ENCODE results near the gene RFESD.

The RFESD gene

GRCh38 chr5:95646569-95647431 is at the start of gene RFESD:
Gene RFESD, plus strand, starts transcription at chr5:95646777. Its CDS starts 5,495 bp downstream, at chr5:95652272.
- DNase-seq (ENCODE audit: low spot score) = peak; percentile 96

GRCh38 chr5:95599252-95599651 is 47.3 kb upstream of the RFESD start:
- DNase-seq (ENCODE audit: low spot score) = no peak

- DNase-seq (ENCODE audit: low spot score) = no peak
Measured at GRCh38 chr5:95600557-95600956, 46.0 kb upstream of the RFESD start.

GRCh38 chr5:95605786-95606185 is 40.8 kb upstream of the RFESD start:
- no peak for DNase-seq (ENCODE audit: low spot score)

- no peak for DNase-seq (ENCODE audit: low spot score)
Measured at GRCh38 chr5:95606419-95606818, 40.2 kb upstream of the RFESD start.

- DNase-seq (ENCODE audit: low spot score) = no peak
Measured at GRCh38 chr5:95609711-95610110, 36.9 kb upstream of the RFESD start.

GRCh38 chr5:95610546-95610945 is 36.0 kb upstream of the RFESD start:
- no peak for DNase-seq (ENCODE audit: low spot score)

- DNase-seq (ENCODE audit: low spot score) = no peak
Measured at GRCh38 chr5:95611396-95611795, 35.2 kb upstream of the RFESD start.

- DNase-seq (ENCODE audit: low spot score) = no peak
Measured at GRCh38 chr5:95613514-95613913, 33.1 kb upstream of the RFESD start.

- peak; percentile 41 for DNase-seq (ENCODE audit: low spot score)
Measured at GRCh38 chr5:95615164-95615467, 31.5 kb upstream of the RFESD start.

- no peak for DNase-seq (ENCODE audit: low spot score)
Measured at GRCh38 chr5:95617057-95617456, 29.5 kb upstream of the RFESD start.

GRCh38 chr5:95619096-95619495 is 27.5 kb upstream of the RFESD start:
- DNase-seq (ENCODE audit: low spot score) = no peak

- DNase-seq (ENCODE audit: low spot score) = no peak
Measured at GRCh38 chr5:95619514-95620029, 27.0 kb upstream of the RFESD start.

- peak; percentile 43 for DNase-seq (ENCODE audit: low spot score)
Measured at GRCh38 chr5:95620030-95620869, 26.3 kb upstream of the RFESD start, which contains the start of gene GPR150. Gene GPR150, plus strand, starts transcription at chr5:95620087. Its CDS starts 189 bp downstream, at chr5:95620276.

GRCh38 chr5:95620870-95621838 is 25.4 kb upstream of the RFESD start:
- DNase-seq (ENCODE audit: low spot score) = peak; percentile 27

GRCh38 chr5:95621839-95622629 is 24.5 kb upstream of the RFESD start:
- no peak for DNase-seq (ENCODE audit: low spot score)

GRCh38 chr5:95623706-95624105 is 22.9 kb upstream of the RFESD start:
- DNase-seq (ENCODE audit: low spot score) = no peak

GRCh38 chr5:95624368-95624767 is 22.2 kb upstream of the RFESD start:
- no peak for DNase-seq (ENCODE audit: low spot score)

- DNase-seq (ENCODE audit: low spot score) = no peak
Measured at GRCh38 chr5:95626701-95627100, 19.9 kb upstream of the RFESD start.

- DNase-seq (ENCODE audit: low spot score) = no peak
Measured at GRCh38 chr5:95627971-95628810, 18.4 kb upstream of the RFESD start.

All from activated CD4-positive, alpha-beta T cell treated with anti-CD3 and anti-CD28 coated beads, Interleukin-2, Interleukin-4, amounts not matched to agents 100 ng/mL and 50 ng/mL, durations not matched to agents 16 hours and 8 hours (primary cell).